ENCODE results near the gene EPS8L2. TPM values are rescaled to one million over a fixed set of nuclear protein-coding genes. Genes with fewer than 3 reads are reported as not detected.

The EPS8L2 gene
- total and polyA plus RNA-seq, 2 of the 4 experiments (the other 2 are of a cell fraction) = 17.2 to 39.4 TPM

DNA sequence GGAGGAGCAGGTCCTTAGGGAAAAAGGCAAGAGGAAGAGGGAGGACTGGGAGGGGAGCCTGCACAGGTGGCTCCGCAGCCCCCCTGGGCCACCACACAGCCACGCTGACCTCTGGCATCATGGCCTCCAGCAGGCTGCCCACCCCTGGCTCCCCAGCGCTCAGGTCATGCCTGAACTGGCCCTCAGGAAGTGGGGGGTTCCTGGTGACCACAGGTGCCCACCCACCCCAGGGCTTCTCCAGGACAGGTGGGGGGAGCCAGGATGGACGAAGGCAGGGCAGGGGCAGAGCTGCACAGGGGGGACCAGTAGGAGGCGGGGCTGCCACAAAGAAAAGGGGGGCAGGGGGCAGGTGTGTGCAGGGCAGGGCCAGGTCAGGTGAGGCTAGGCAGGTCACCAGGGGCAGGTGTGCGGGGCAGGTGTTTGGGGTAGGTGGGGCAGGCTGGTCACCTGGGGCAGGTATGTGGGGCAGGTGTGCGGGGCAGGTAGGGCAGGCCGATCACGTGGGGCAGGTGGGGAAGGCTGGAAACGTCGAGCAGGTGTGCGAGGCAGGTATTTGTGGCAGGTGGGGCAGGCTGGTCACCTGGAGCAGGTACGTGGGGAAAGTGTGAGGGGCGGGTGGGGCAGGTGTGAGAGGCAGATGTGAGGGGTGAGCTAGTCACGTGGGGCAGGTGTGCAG is 12.0 kb upstream of the EPS8L2 start (continued):
- TF ChIP-seq SMC3 (IDR thresholded peaks at IDR 0.05; ENCODE audit: low read depth, low read length) = no peak

DNA sequence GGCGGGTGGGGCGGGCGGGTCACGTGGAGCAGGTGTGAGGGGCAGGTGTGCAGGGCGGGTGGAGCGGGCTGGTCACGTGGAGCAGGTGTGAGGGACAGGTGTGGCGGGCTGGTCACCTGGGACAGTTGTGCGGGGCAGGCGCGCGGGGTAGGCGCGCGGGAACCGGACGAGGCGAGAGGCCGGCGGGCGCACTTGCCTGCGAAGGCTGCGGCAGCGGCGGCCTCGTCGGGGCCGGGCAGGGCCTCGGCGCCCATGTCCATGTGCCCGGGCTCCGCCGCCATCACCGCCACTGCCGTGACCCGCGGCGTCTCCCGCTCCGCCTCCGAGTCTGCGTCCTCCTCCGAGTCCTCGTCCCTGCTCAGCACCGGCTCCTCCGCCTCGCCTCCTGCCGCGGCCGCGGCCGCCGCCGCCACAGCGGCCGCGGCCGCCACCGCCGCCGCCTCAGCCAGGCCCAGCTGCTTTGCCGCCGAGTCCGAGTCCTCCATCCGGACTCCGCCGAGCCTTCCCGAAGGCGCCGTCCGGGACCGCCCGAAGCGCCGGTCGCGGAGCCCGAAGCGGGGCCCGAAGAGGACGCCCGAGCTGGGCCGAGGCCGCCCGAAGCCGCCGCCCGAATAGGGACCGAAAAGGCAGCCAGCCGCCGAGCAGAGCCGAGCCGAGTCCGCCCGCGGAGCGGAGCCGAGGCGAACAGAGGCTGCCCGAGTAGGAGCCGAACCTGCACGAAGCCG is 11.3 kb upstream of the EPS8L2 start, which contains the start of gene DEAF1:
Gene DEAF1 (minus strand): TSS at position 660 of the 725 bp plus-strand sequence. CDS start 175 bp downstream, at position 485.
- peaks cover 4% of the 10 kb centered on the region; the same call in 1 of the 2 replicates for H3K36me3 ChIP-seq (ENCODE audit: control insufficient read depth, insufficient read depth, low read length)
- peak within 1 kb of the TSS; percentile 99 for H3K56ac ChIP-seq (ENCODE audit: extremely low read depth, insufficient read depth, low read length)
- POLR2A ChIA-PET (ENCODE audit: unreplicated experiment) = no interaction called here
- H2AK5ac ChIP-seq (ENCODE audit: low read depth, low read length) = peak within 1 kb of the TSS; percentile 78
- dilution Hi-C loops (cut with HindIII; ENCODE audit: low sequenced_read_pairs, unreplicated experiment) = no loop called here
- H3K18ac ChIP-seq (ENCODE audit: low read depth, low read length) = peak within 1 kb of the TSS; percentile 96
- H3K14ac ChIP-seq (replicated peaks; ENCODE audit: low read depth, low read length) = peak within 1 kb of the TSS; percentile 99
- H3K4me2 ChIP-seq (ENCODE audit: low read depth, low read length) = peak within 1 kb of the TSS; percentile 87
- peak within 1 kb of the TSS; percentile 100 for H2BK5ac ChIP-seq (ENCODE audit: low read depth, low read length, poor library complexity, severe bottlenecking)
- ATAC-seq (ENCODE audit: low read depth) (peak; percentile 86), DNase-seq (peak; percentile 96)
- peak within 1 kb of the TSS; percentile 96 to 97 for H4K8ac ChIP-seq (ENCODE audit: low read depth in 2 of 2, low read length in 2 of 2)
- H3K27me3 ChIP-seq (ENCODE audit: control insufficient read depth, insufficient read depth, low read length) = no peaks in the 10 kb centered on the region
- H3K23ac ChIP-seq (ENCODE audit: low read depth, low read length) = peak within 1 kb of the TSS; percentile 97
- H3K9me3 ChIP-seq (ENCODE audit: control insufficient read depth, insufficient read depth, low read length) = no peaks in the 10 kb centered on the region
- peaks cover 26% of the 10 kb centered on the region for H3K9me1 ChIP-seq (ENCODE audit: insufficient read depth, low read length)
- WGBS, 2 experiments (ENCODE audit: extremely low coverage in 2 of 2, insufficient read length in 1 of 2) = 2% methylated on average over 52 of the region's 103 CpGs; no CpG with 5 or more reads in 1 of the 2 experiments
- peaks cover 42% of the 10 kb centered on the region for H4K20me1 ChIP-seq (ENCODE audit: insufficient read depth, low read length)
- H2BK15ac ChIP-seq (ENCODE audit: low read depth, low read length) = no peak within 1 kb of the TSS; the same call in 2 of the 3 replicates
- peak within 1 kb of the TSS; percentile 99 for H3K4ac ChIP-seq (ENCODE audit: low read depth, low read length)
- no TSS peak for BruUV-seq (replicated peaks)
- peak within 1 kb of the TSS; percentile 98 for H2AK9ac ChIP-seq (replicated peaks; ENCODE audit: low read depth, low read length, poor library complexity)
- peaks cover 33% of the 10 kb centered on the region for H3K4me1 ChIP-seq (ENCODE audit: control insufficient read depth, insufficient read depth, low read length)
- H2BK20ac ChIP-seq (ENCODE audit: low read depth, low read length) = peak within 1 kb of the TSS; percentile 80; the same call in 1 of the 2 replicates
- peak within 1 kb of the TSS; percentile 98 for H3K9ac ChIP-seq (ENCODE audit: low read depth, low read length)
- peak within 1 kb of the TSS; percentile 99 for H3K27ac ChIP-seq (ENCODE audit: insufficient read depth, low read length)
- in situ Hi-C loops (cut with MboI; ENCODE audit: low sequenced_read_pairs) = no loop called here
- peak within 1 kb of the TSS; percentile 90 for H3K4me3 ChIP-seq (ENCODE audit: insufficient read depth, low read depth, low read length)
- intact Hi-C loops (cut with micrococcal nuclease) = loop anchor here (1.0 kb wide), 2 partner anchors 29 to 52 kb away; no protein-coding TSS in a partner anchor
- peaks cover 26 to 67% of the 10 kb centered on the region in 2 experiments for H3K79me1 ChIP-seq (ENCODE audit: low read depth in 1 of 2, low read length in 2 of 2)
- peak within 1 kb of the TSS; percentile 92 for H4K5ac ChIP-seq (ENCODE audit: low read depth, low read length)
- CTCF ChIA-PET = no interaction called here
- peak within 1 kb of the TSS; percentile 97 for H2BK120ac ChIP-seq (ENCODE audit: low read depth, low read length)
- H2AFZ ChIP-seq (replicated peaks; ENCODE audit: low read length, poor library complexity) = peak within 1 kb of the TSS; percentile 99
- peak within 1 kb of the TSS; percentile 95 for H4K91ac ChIP-seq (ENCODE audit: insufficient read depth, low read depth, low read length)
- TF ChIP-seq, protein P1, sequence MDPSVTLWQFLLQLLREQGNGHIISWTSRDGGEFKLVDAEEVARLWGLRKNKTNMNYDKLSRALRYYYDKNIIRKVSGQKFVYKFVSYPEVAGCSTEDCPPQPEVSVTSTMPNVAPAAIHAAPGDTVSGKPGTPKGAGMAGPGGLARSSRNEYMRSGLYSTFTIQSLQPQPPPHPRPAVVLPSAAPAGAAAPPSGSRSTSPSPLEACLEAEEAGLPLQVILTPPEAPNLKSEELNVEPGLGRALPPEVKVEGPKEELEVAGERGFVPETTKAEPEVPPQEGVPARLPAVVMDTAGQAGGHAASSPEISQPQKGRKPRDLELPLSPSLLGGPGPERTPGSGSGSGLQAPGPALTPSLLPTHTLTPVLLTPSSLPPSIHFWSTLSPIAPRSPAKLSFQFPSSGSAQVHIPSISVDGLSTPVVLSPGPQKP (IDR thresholded peaks at IDR 0.05; ENCODE audit: borderline replicate concordance, low read depth, low read length) = no peak
- TF ChIP-seq SMC3 (IDR thresholded peaks at IDR 0.05; ENCODE audit: low read depth, low read length) (no peak), CHD1 (IDR thresholded peaks at IDR 0.05; ENCODE audit: low read depth, low read length) (no peak), BHLHE40 (IDR thresholded peaks at IDR 0.05; ENCODE audit: low read depth, low read length) (no peak), CEBPB (IDR thresholded peaks at IDR 0.05; ENCODE audit: low read depth, low read length) (no peak), FOS (IDR thresholded peaks at IDR 0.05; ENCODE audit: low read depth, low read length) (no peak), RCOR1 (IDR thresholded peaks at IDR 0.05; ENCODE audit: insufficient replicate concordance, low read length) (peak; percentile 19), POLR2A (IDR thresholded peaks at IDR 0.05; ENCODE audit: low read depth, low read length) (no peak), RFX5 (IDR thresholded peaks at IDR 0.05; ENCODE audit: low read depth, low read length) (no peak), RAD21 (IDR thresholded peaks at IDR 0.05; ENCODE audit: low read length) (no peak)
- TF ChIP-seq, protein P2, sequence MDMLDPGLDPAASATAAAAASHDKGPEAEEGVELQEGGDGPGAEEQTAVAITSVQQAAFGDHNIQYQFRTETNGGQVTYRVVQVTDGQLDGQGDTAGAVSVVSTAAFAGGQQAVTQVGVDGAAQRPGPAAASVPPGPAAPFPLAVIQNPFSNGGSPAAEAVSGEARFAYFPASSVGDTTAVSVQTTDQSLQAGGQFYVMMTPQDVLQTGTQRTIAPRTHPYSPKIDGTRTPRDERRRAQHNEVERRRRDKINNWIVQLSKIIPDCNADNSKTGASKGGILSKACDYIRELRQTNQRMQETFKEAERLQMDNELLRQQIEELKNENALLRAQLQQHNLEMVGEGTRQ (IDR thresholded peaks at IDR 0.05; ENCODE audit: low read depth, low read length) = peak; percentile 38; the same call in 1 of the 2 replicates
